ENCODE measurements around the gene DNAJB13.

The DNAJB13 gene

DNA sequence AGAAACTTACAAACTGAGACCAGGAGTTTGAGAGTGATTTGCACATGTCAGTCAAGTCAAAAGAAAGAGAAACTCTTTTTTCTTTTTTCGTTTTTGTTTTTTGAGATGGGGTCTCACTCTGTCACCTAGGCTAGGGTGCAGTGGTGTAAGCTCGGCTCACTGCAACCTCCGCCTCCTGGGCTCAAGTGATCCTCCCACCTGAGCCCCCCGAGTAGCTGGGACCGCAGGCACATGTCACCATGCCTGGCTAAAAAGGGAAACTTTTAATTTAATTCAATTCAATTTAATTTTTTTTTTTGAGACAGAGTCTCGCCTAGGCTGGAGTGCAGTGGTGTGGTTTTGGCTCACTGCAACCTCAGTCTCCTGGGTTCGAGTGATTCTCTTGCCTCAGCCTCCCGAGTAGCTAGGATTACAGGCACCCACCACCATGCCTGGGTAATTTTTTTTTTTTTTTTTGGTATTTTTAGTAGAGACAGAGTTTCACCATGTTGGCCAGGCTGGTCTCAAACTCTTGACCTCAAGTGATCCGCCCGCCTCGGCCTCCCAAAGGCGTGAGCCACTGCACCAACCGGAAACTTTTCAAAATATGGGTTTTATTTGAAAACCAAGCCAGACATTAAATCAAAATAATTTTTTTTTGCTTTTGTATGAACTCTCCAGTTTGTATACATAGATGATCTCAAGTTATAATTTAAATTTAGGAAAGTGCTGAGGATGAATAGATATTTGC, 48.2 kb downstream of the DNAJB13 start:
- no peak for DNase-seq (ENCODE audit: low read depth)
- H3K4me3 ChIP-seq (ENCODE audit: low read length): no peak overlapping the region
- TF ChIP-seq, protein P1, sequence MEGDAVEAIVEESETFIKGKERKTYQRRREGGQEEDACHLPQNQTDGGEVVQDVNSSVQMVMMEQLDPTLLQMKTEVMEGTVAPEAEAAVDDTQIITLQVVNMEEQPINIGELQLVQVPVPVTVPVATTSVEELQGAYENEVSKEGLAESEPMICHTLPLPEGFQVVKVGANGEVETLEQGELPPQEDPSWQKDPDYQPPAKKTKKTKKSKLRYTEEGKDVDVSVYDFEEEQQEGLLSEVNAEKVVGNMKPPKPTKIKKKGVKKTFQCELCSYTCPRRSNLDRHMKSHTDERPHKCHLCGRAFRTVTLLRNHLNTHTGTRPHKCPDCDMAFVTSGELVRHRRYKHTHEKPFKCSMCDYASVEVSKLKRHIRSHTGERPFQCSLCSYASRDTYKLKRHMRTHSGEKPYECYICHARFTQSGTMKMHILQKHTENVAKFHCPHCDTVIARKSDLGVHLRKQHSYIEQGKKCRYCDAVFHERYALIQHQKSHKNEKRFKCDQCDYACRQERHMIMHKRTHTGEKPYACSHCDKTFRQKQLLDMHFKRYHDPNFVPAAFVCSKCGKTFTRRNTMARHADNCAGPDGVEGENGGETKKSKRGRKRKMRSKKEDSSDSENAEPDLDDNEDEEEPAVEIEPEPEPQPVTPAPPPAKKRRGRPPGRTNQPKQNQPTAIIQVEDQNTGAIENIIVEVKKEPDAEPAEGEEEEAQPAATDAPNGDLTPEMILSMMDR (IDR thresholded peaks at IDR 0.05; ENCODE audit: insufficient read depth, low read depth, low read length, missing control alignments): no peak

DNA sequence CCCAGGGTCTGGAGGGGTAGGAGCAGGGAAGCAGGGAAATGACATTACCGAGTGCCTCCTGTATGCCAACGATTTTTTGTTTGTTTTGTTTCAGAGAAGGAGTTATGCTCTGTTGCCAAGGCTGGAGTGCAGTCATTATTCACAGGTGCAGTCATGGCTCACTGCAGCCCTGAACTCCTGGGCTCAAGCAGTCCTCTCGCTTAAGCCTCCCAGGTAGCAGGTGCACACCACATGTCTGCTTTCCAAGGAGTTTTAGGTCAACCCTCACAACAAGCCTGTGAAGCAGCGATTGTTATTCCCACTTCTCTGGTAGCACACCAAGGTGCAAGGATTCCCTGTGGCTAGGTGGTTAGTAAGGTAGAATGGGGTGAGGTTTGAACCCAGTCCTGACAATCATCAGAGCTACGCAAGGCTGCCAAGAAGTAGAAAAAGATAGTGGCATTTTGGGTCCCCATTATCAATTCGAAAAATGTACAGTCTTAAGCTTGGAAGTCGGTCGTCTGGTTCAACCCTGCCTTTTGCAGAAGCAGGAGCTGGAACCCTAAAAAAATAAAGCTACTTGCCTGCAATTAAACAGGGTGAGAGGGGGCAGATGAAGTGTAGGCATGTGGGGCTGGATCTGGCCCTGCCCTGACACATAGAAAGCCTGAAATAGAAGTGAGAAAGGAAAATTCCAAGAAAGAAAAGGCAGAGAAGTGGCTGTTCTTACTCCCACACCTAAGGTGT, 48.9 kb downstream of the DNAJB13 start:
- no peak for DNase-seq (ENCODE audit: low read depth)
- TF ChIP-seq, protein P1 (IDR thresholded peaks at IDR 0.05; ENCODE audit: insufficient read depth, low read depth, low read length, missing control alignments): no peak

DNA sequence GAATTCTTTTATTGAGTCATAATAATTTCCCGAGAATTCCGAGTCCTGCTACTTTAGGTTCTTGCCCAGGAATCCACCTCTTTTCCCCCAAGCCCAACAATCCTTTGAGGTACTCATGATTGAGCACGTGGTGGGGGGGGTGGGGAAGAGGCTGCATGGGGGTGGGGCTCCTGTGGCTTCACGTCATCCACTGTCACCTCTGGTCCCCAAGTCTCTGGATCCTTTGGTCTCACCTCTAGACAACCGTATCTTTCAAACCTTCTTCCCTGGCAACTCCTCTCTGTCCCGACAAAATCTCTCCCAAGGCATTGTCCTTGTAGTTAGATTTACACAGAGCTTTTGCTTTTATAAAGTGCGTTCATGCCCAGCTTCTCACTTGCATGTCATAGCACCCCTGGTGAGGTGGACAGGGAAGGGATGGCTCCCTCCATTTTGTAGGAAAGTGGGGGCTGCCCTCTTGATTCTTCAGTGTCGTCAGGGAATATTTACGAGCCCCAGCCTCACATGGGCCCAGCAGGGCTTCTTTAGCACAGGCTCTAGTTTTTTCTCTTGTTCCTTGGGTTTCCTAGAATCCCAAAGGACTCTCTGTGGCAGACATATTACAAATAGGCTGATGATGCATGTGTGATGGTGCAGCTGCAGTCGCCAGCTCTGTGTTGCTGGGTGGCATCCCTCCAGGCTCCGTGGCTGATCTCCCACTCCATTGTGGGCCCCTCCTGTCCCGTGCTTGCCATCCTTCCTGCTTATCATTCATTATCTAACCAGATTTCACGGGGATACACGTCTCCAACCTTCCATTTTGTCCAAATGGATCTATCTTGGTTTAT, 49.7 kb downstream of the DNAJB13 start:
- TF ChIP-seq, protein P1 (IDR thresholded peaks at IDR 0.05; ENCODE audit: insufficient read depth, low read depth, low read length, missing control alignments): no peak
- DNase-seq (ENCODE audit: low read depth): no peak
- H3K4me3 ChIP-seq (ENCODE audit: low read length): no peak overlapping the region

More for the DNA sequence above, 48.9 kb downstream of the DNAJB13 start:
- no peak overlapping the region for H3K4me3 ChIP-seq (ENCODE audit: low read length)

DNA sequence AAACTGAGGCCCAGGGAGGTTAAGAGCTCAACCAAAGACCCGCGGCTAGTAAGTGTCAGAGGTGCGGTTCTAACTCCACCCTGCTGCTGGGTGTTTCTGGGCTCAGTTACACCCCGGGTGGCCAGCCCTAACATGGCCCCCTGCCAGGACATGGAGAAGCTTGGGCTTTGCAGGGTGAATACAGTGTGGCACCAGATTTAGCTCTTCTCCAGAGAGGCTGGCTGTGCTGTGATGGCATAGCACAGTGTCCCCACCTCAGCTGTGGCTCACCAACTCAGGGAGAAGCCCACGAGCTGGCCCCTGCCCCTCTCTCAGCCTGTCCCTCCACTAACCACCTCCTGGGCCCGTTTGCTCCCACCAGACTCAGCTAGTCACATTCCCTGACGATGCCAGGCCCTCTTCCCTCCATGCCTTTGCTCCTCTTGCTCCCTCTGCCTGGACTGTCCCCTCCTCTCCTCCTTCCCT, 51.0 kb downstream of the DNAJB13 start:
- DNase-seq (ENCODE audit: low read depth): no peak
- TF ChIP-seq, protein P1 (IDR thresholded peaks at IDR 0.05; ENCODE audit: insufficient read depth, low read depth, low read length, missing control alignments): no peak
- H3K4me3 ChIP-seq (ENCODE audit: low read length): no peak overlapping the region

DNA sequence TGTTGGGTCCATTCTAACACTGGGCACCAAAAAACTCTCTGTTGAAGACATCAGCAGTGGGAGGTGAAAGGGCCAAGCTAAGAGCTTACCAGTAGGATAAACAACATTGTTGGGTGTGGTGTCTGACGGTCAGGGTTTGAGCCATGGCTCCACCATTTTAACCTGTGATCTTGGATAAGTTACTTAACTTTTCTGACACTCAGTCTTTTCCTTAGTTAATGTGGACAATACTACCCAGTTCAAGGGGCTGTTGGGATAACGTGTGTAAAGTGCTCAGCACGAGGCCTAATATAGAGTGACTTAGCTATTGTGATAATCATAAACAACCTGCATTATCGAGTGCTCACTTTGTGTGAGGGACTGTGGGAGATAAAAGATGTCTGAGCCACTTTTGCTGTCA, 52.0 kb downstream of the DNAJB13 start:
- TF ChIP-seq, protein P1 (IDR thresholded peaks at IDR 0.05; ENCODE audit: insufficient read depth, low read depth, low read length, missing control alignments): no peak
- DNase-seq (ENCODE audit: low read depth): no peak

DNA sequence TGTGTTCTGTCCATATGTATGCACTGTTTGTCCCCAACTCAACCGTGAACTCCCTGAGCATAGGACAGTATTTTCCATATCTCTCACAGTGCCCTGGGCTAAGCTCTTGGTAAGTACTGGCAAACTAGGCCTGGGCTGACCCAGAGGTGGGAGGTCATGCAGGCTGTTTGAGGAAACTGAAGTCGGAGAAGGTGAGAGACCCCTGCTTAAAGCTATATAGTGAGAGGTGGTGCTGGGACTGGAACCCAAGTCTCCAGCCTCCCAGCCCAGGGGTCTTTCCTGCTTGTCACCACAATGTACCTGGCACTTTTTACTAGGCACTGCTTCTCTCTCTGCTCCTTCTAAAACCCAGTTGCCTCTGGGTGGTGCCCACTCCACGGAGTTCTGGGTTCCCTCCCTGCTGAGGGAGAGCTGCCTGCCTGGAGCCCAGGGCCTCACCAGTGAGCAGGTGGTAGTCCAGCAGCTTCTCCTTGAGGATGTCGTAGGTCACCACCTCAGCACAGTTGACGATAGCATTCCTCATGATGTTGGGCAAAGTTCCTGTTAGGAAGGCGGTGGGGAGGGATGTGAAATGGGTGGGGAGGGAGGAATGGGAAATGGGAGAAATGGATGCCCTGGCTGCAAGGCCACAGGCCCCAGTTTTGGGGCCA, 53.3 kb downstream of the DNAJB13 start:
- TF ChIP-seq, protein P1 (IDR thresholded peaks at IDR 0.05; ENCODE audit: insufficient read depth, low read depth, low read length, missing control alignments): no peak
- H3K4me3 ChIP-seq (ENCODE audit: low read length): no peak overlapping the region
- DNase-seq (ENCODE audit: low read depth): no peak

More for the DNA sequence above, 52.0 kb downstream of the DNAJB13 start:
- no peak overlapping the region for H3K4me3 ChIP-seq (ENCODE audit: low read length)

All from epithelial cell of esophagus (primary cell).